ENCODE measurements around the gene RMDN2.

The RMDN2 gene

GRCh38 chr2:37912616-37913015 lies 12.5 kb upstream of the RMDN2 start:
- H4K20me1 ChIP-seq (ENCODE audit: insufficient read depth, low read length): no peaks in the 10 kb centered on the region
- no peaks in the 10 kb centered on the region for H3K4me1 ChIP-seq (ENCODE audit: insufficient read depth, low read length)
- no peak overlapping the region for H3K9ac ChIP-seq (ENCODE audit: low read depth, low read length)
- no peaks in the 10 kb centered on the region for H3K36me3 ChIP-seq (ENCODE audit: insufficient read depth, low read length)
- H3K27ac ChIP-seq (ENCODE audit: low read length): no peak overlapping the region
- H3K9me3 ChIP-seq (ENCODE audit: insufficient read depth, low read length, severe bottlenecking): no peaks in the 10 kb centered on the region
- DNase-seq (no peak), ATAC-seq (ENCODE audit: insufficient read depth, low read depth) (no peak)
- TF ChIP-seq EZH2 (IDR thresholded peaks at IDR 0.05; ENCODE audit: borderline replicate concordance, low read depth, low read length, severe bottlenecking): no peak
- peaks cover 6% of the 10 kb centered on the region for H3K27me3 ChIP-seq (ENCODE audit: insufficient read depth, low read length, poor library complexity)
- H3K79me2 ChIP-seq (ENCODE audit: insufficient read depth, low read length): no peaks in the 10 kb centered on the region
- H2AFZ ChIP-seq (ENCODE audit: low read depth, low read length): no peak overlapping the region
- no peak overlapping the region for H3K4me3 ChIP-seq (ENCODE audit: low read depth in 1 of 2, low read length in 2 of 2)
- no peak overlapping the region for H3K4me2 ChIP-seq (ENCODE audit: insufficient read depth, low read length)

GRCh38 chr2:37914340-37914739 lies 10.7 kb upstream of the RMDN2 start:
- no peak for TF ChIP-seq EZH2 (IDR thresholded peaks at IDR 0.05; ENCODE audit: borderline replicate concordance, low read depth, low read length, severe bottlenecking)
- no peak for TF ChIP-seq CTCF (IDR thresholded peaks at IDR 0.05; ENCODE audit: borderline replicate concordance, extremely low read depth, low read length, poor library complexity, severe bottlenecking)
- peaks cover 9% of the 10 kb centered on the region for H3K27me3 ChIP-seq (ENCODE audit: insufficient read depth, low read length, poor library complexity)
- H3K9me3 ChIP-seq (ENCODE audit: insufficient read depth, low read length, severe bottlenecking): no peaks in the 10 kb centered on the region
- H4K20me1 ChIP-seq (ENCODE audit: insufficient read depth, low read length): no peaks in the 10 kb centered on the region
- no peaks in the 10 kb centered on the region for H3K4me1 ChIP-seq (ENCODE audit: insufficient read depth, low read length)
- H3K27ac ChIP-seq (ENCODE audit: low read length): no peak overlapping the region
- no peak overlapping the region for H3K4me3 ChIP-seq (ENCODE audit: low read depth in 1 of 2, low read length in 2 of 2)
- no peak overlapping the region for H3K9ac ChIP-seq (ENCODE audit: low read depth, low read length)
- no peak for DNase-seq
- no peak overlapping the region for H3K4me2 ChIP-seq (ENCODE audit: insufficient read depth, low read length)
- no peak overlapping the region for H2AFZ ChIP-seq (ENCODE audit: low read depth, low read length)
- no peak for ATAC-seq (ENCODE audit: insufficient read depth, low read depth)
- H3K79me2 ChIP-seq (ENCODE audit: insufficient read depth, low read length): no peaks in the 10 kb centered on the region
- no peaks in the 10 kb centered on the region for H3K36me3 ChIP-seq (ENCODE audit: insufficient read depth, low read length)

- no peaks in the 10 kb centered on the region for H3K4me1 ChIP-seq (ENCODE audit: insufficient read depth, low read length)
- DNase-seq (no peak), ATAC-seq (ENCODE audit: insufficient read depth, low read depth) (no peak)
- no peaks in the 10 kb centered on the region for H3K36me3 ChIP-seq (ENCODE audit: insufficient read depth, low read length)
- no peak overlapping the region for H3K9ac ChIP-seq (ENCODE audit: low read depth, low read length)
- no peak overlapping the region for H3K4me2 ChIP-seq (ENCODE audit: insufficient read depth, low read length)
- H3K27ac ChIP-seq (ENCODE audit: low read length): no peak overlapping the region
- no peaks in the 10 kb centered on the region for H4K20me1 ChIP-seq (ENCODE audit: insufficient read depth, low read length)
- no peak overlapping the region for H2AFZ ChIP-seq (ENCODE audit: low read depth, low read length)
- no peaks in the 10 kb centered on the region for H3K9me3 ChIP-seq (ENCODE audit: insufficient read depth, low read length, severe bottlenecking)
- no peaks in the 10 kb centered on the region for H3K79me2 ChIP-seq (ENCODE audit: insufficient read depth, low read length)
- TF ChIP-seq CTCF (IDR thresholded peaks at IDR 0.05; ENCODE audit: borderline replicate concordance, extremely low read depth, low read length, poor library complexity, severe bottlenecking) (no peak), EZH2 (IDR thresholded peaks at IDR 0.05; ENCODE audit: borderline replicate concordance, low read depth, low read length, severe bottlenecking) (no peak)
- H3K27me3 ChIP-seq (ENCODE audit: insufficient read depth, low read length, poor library complexity): peaks cover 13% of the 10 kb centered on the region
- H3K4me3 ChIP-seq (ENCODE audit: low read depth in 1 of 2, low read length in 2 of 2): no peak overlapping the region
Observed at GRCh38 chr2:37915773-37916172, 9.3 kb upstream of the RMDN2 start.

GRCh38 chr2:37916512-37917082 lies 8.5 kb upstream of the RMDN2 start:
- peaks cover 13% of the 10 kb centered on the region for H3K27me3 ChIP-seq (ENCODE audit: insufficient read depth, low read length, poor library complexity)
- H3K36me3 ChIP-seq (ENCODE audit: insufficient read depth, low read length): no peaks in the 10 kb centered on the region
- H3K4me1 ChIP-seq (ENCODE audit: insufficient read depth, low read length): no peaks in the 10 kb centered on the region
- no peaks in the 10 kb centered on the region for H3K79me2 ChIP-seq (ENCODE audit: insufficient read depth, low read length)
- TF ChIP-seq EZH2 (IDR thresholded peaks at IDR 0.05; ENCODE audit: borderline replicate concordance, low read depth, low read length, severe bottlenecking) (no peak), CTCF (IDR thresholded peaks at IDR 0.05; ENCODE audit: borderline replicate concordance, extremely low read depth, low read length, poor library complexity, severe bottlenecking) (no peak)
- DNase-seq (no peak), ATAC-seq (ENCODE audit: insufficient read depth, low read depth) (no peak)
- H3K4me3 ChIP-seq (ENCODE audit: low read depth in 1 of 2, low read length in 2 of 2): no peak overlapping the region
- H3K9me3 ChIP-seq (ENCODE audit: insufficient read depth, low read length, severe bottlenecking): no peaks in the 10 kb centered on the region
- H3K27ac ChIP-seq (ENCODE audit: low read length): no peak overlapping the region
- no peak overlapping the region for H3K9ac ChIP-seq (ENCODE audit: low read depth, low read length)
- no peaks in the 10 kb centered on the region for H4K20me1 ChIP-seq (ENCODE audit: insufficient read depth, low read length)
- H3K4me2 ChIP-seq (ENCODE audit: insufficient read depth, low read length): no peak overlapping the region
- H2AFZ ChIP-seq (ENCODE audit: low read depth, low read length): no peak overlapping the region
